WTC11 (cell line): ENCODE data around the gene CTTNBP2NL. TPM values are rescaled to one million over a fixed set of nuclear protein-coding genes. Genes with fewer than 3 reads are reported as not detected.

Experiments used
- ATAC-seq: fragments of 200-7000 bp; cut with Tn5 transposase; 2 replicates; pipeline ENCODE4 v1.10.0; 2021; ENCODE audit warnings: mild to moderate bottlenecking, moderate library complexity
- CTCF ChIA-PET: fragments of 300-600 bp; sonication (Branson Sonifier 250); formaldehyde crosslinking; loops from one replicate; lab custom pipeline; 2021; ENCODE audit warnings: antibody characterized with exemption; lab: Charles Lee
- POLR2A ChIA-PET: fragments of 350-600 bp; sonication (Branson Sonifier 250); formaldehyde crosslinking; loops from one replicate; lab custom pipeline; 2021; ENCODE audit warnings: antibody characterized with exemption; lab: Charles Lee
- DNase-seq: peaks from one replicate; pipeline ENCODE4 v3.0.0; 2021; ENCODE audit warnings: low spot score
- H3K27ac Mint-ChIP-seq: 2 replicates; pipeline ENCODE4 v1.8.0; 2021; ENCODE audit warnings: mixed read lengths
- H3K27me3 Mint-ChIP-seq: 2 replicates; pipeline ENCODE4 v1.8.0; 2021; ENCODE audit warnings: low read depth, mild to moderate bottlenecking, moderate library complexity, mixed read lengths
- H3K36me3 Mint-ChIP-seq: 2 replicates; pipeline ENCODE4 v1.8.0; 2021; ENCODE audit warnings: mixed read lengths
- H3K4me1 Mint-ChIP-seq: 2 replicates; pipeline ENCODE4 v1.8.0; 2022; ENCODE audit warnings: mixed read lengths
- H3K4me3 Mint-ChIP-seq: 2 replicates; pipeline ENCODE4 v1.8.0; 2021; ENCODE audit warnings: mild to moderate bottlenecking, moderate library complexity, mixed read lengths
- H3K9me3 Mint-ChIP-seq: 2 replicates; pipeline ENCODE4 v1.8.0; 2021; ENCODE audit warnings: mixed read lengths
- CREB1 ChIP-seq: sonication (generic); formaldehyde crosslinking; IDR thresholded peaks from 2 replicates; pipeline ENCODE4 v1.8.0; 2023; ENCODE audit warnings: mild to moderate bottlenecking, missing genetic modification reagents
- FOXK1 ChIP-seq: sonication (generic); formaldehyde crosslinking; IDR thresholded peaks from 2 replicates; pipeline ENCODE4 v1.8.0; 2022; ENCODE audit warnings: mild to moderate bottlenecking, moderate library complexity, missing genetic modification reagents
- GRHL2 ChIP-seq: fragments of 250-450 bp; sonication (Bioruptor Pico); IDR thresholded peaks from 2 replicates; pipeline ENCODE4 v1.8.0; 2022; ENCODE audit warnings: mild to moderate bottlenecking, moderate library complexity; ENCODE audit not compliant: insufficient replicate concordance, severe bottlenecking
- JAZF1 ChIP-seq: fragments of 250-450 bp; sonication (Bioruptor Pico); IDR thresholded peaks from 2 replicates; pipeline ENCODE4 v1.9.0; 2021; ENCODE audit warnings: moderate library complexity, mild to moderate bottlenecking, inconsistent platforms
- SMAD3 ChIP-seq: sonication (generic); formaldehyde crosslinking; IDR thresholded peaks from 2 replicates; pipeline ENCODE4 v1.8.0; 2022; ENCODE audit warnings: missing genetic modification reagents, mild to moderate bottlenecking, borderline replicate concordance
- SOX15 ChIP-seq: fragments of 250-450 bp; sonication (Bioruptor Pico); IDR thresholded peaks from 2 replicates; pipeline ENCODE4 v1.9.0; 2021; ENCODE audit warnings: mild to moderate bottlenecking
- TCF7 ChIP-seq: sonication (generic); formaldehyde crosslinking; IDR thresholded peaks from 2 replicates; pipeline ENCODE4 v1.8.0; 2022; ENCODE audit warnings: mild to moderate bottlenecking, low read depth, missing genetic modification reagents, moderate library complexity
- TEAD1 ChIP-seq: sonication (generic); formaldehyde crosslinking; IDR thresholded peaks from 2 replicates; pipeline ENCODE4 v1.8.0; 2022; ENCODE audit warnings: mild to moderate bottlenecking, missing genetic modification reagents
- ZBTB21 ChIP-seq: sonication (generic); formaldehyde crosslinking; IDR thresholded peaks from 2 replicates; pipeline ENCODE4 v1.8.1; 2023; ENCODE audit warnings: mild to moderate bottlenecking, missing genetic modification reagents, borderline replicate concordance
- ZNF121 ChIP-seq: sonication (generic); formaldehyde crosslinking; IDR thresholded peaks from 2 replicates; pipeline ENCODE4 v1.8.0; 2023; ENCODE audit warnings: missing genetic modification reagents
- ZNF219 ChIP-seq: sonication (generic); formaldehyde crosslinking; IDR thresholded peaks from 2 replicates; pipeline ENCODE4 v1.8.0; 2023; ENCODE audit warnings: missing genetic modification reagents, mild to moderate bottlenecking, borderline replicate concordance
- total RNA-seq: library from RNA; stranded (reverse); gene quantifications from 3 replicates; pipeline ENCODE4 v1.2.3, GENCODE V29; 2021
- TF ChIP-seq, protein P1 (sequence below): sonication (generic); formaldehyde crosslinking; IDR thresholded peaks from 2 replicates; pipeline ENCODE4 v1.8.1; 2023; ENCODE audit warnings: mild to moderate bottlenecking, missing genetic modification reagents, borderline replicate concordance
- TF ChIP-seq, protein P2 (sequence below): fragments of 250-450 bp; sonication (Bioruptor Pico); IDR thresholded peaks from 2 replicates; pipeline ENCODE4 v1.9.0; 2021; ENCODE audit warnings: moderate library complexity, mild to moderate bottlenecking, inconsistent platforms, borderline replicate concordance
- TF ChIP-seq, protein P3 (sequence below): sonication (generic); formaldehyde crosslinking; IDR thresholded peaks from 2 replicates; pipeline ENCODE4 v1.8.1; 2022; ENCODE audit warnings: missing genetic modification reagents, borderline replicate concordance

CTTNBP2NL gene
- total RNA-seq, 1 experiment from 2014 or later, result 32.8 TPM

DNA sequence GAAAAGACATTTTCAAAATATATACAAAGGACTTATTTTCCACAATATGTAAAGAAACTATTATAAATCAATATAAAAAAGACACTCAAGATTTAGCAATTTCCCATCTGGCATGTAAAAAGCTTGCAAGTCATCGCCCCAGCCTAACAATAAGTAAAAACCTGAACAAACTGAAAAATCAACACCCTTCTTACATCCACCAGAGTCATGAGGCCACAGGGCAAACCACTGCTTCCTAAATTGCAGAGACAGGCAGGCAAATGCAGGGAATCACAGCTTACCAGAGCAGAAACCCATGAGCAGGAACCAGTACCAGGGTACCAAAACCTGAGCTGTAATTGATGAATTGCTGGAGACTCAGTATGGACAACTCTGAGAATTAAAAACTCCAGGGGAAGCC is 96.1 kb downstream of the CTTNBP2NL start:
- Mint-ChIP-seq H3K4me3 (no peak overlapping the region), H3K36me3 (no peaks in the 10 kb centered on the region), H3K27me3 (peaks cover 34% of the 10 kb centered on the region), H3K4me1 (no peaks in the 10 kb centered on the region; the same call in 1 of the 2 replicates), H3K9me3 (no peaks in the 10 kb centered on the region), H3K27ac (no peak overlapping the region)
- ATAC-seq, result no peak
- DNase-seq, result no peak
- TF ChIP-seq JAZF1 (CRISPR knock-in tag), result no peak
- TF ChIP-seq, protein P1, sequence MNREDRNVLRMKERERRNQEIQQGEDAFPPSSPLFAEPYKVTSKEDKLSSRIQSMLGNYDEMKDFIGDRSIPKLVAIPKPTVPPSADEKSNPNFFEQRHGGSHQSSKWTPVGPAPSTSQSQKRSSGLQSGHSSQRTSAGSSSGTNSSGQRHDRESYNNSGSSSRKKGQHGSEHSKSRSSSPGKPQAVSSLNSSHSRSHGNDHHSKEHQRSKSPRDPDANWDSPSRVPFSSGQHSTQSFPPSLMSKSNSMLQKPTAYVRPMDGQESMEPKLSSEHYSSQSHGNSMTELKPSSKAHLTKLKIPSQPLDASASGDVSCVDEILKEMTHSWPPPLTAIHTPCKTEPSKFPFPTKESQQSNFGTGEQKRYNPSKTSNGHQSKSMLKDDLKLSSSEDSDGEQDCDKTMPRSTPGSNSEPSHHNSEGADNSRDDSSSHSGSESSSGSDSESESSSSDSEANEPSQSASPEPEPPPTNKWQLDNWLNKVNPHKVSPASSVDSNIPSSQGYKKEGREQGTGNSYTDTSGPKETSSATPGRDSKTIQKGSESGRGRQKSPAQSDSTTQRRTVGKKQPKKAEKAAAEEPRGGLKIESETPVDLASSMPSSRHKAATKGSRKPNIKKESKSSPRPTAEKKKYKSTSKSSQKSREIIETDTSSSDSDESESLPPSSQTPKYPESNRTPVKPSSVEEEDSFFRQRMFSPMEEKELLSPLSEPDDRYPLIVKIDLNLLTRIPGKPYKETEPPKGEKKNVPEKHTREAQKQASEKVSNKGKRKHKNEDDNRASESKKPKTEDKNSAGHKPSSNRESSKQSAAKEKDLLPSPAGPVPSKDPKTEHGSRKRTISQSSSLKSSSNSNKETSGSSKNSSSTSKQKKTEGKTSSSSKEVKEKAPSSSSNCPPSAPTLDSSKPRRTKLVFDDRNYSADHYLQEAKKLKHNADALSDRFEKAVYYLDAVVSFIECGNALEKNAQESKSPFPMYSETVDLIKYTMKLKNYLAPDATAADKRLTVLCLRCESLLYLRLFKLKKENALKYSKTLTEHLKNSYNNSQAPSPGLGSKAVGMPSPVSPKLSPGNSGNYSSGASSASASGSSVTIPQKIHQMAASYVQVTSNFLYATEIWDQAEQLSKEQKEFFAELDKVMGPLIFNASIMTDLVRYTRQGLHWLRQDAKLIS (CRISPR knock-in tag), result no peak
- no peak for TF ChIP-seq GRHL2
- TF ChIP-seq TCF7 (CRISPR knock-in tag), result no peak
- POLR2A ChIA-PET, result no interaction called here
- CTCF ChIA-PET, result no interaction called here

DNA sequence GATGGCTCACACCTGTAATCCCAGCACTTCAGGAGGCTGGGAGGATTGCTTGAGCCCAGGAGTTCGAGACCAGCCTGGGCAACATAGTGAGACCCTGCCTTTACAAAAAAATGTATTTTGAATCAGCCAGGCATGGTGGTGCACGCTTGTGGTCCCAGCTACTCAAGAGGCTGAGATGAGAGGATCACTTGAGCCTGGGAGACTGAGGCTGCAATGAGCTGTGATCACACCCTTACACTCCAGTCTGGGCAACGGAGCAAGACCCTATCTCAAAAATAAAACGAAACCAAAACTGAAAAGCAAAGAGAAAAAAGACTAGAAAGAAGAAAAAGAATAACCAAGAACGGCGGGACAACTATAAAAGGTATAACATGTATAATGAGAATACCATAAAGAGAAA is 97.3 kb downstream of the CTTNBP2NL start:
- H3K36me3 Mint-ChIP-seq, result no peaks in the 10 kb centered on the region
- TF ChIP-seq ZNF121 (CRISPR knock-in tag) (peak; percentile 72; the same call in 1 of the 2 replicates), CREB1 (CRISPR knock-in tag) (no peak)
- H3K27ac Mint-ChIP-seq, result no peak overlapping the region
- ChIA-PET POLR2A (no interaction called here), CTCF (no interaction called here)
- no peaks in the 10 kb centered on the region for H3K9me3 Mint-ChIP-seq
- H3K4me1 Mint-ChIP-seq, result no peaks in the 10 kb centered on the region; the same call in 1 of the 2 replicates
- no peak overlapping the region for H3K4me3 Mint-ChIP-seq
- ATAC-seq (no peak), DNase-seq (no peak)
- peaks cover 42% of the 10 kb centered on the region for H3K27me3 Mint-ChIP-seq

DNA sequence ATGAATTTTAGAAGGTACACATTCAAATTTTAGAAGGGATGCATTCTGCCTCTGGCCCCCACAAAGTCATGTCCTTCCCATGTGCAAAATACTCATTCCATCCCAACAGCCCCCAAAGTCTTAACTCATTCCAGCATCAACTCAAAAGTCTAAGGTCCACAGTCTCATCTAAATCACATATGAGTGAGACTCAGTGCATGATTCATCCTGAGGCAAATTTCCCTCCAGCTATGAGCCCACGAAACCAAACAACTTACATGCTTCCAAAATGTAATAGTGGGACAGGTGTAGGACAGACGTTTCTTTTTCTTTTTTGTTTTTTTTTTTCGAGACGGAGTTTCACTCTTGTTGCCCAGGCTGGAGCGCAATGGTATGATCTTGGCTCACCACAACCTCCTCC is 100.3 kb downstream of the CTTNBP2NL start:
- Mint-ChIP-seq H3K36me3 (no peaks in the 10 kb centered on the region), H3K27ac (no peak overlapping the region), H3K27me3 (peaks cover 65% of the 10 kb centered on the region), H3K4me3 (no peak overlapping the region), H3K4me1 (no peaks in the 10 kb centered on the region), H3K9me3 (no peaks in the 10 kb centered on the region)
- CTCF ChIA-PET, result no interaction called here
- POLR2A ChIA-PET, result interaction anchor here (0.6 kb wide), 1 partner anchor 65 kb away, joined by 6 read pairs; no protein-coding TSS in a partner anchor
- DNase-seq (no peak), ATAC-seq (no peak)
- TF ChIP-seq, protein P2, sequence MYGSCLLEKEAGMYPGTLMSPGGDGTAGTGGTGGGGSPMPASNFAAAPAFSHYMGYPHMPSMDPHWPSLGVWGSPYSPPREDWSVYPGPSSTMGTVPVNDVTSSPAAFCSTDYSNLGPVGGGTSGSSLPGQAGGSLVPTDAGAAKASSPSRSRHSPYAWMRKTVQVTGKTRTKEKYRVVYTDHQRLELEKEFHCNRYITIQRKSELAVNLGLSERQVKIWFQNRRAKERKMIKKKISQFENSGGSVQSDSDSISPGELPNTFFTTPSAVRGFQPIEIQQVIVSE (CRISPR knock-in tag), result no peak
- TF ChIP-seq, protein P3, sequence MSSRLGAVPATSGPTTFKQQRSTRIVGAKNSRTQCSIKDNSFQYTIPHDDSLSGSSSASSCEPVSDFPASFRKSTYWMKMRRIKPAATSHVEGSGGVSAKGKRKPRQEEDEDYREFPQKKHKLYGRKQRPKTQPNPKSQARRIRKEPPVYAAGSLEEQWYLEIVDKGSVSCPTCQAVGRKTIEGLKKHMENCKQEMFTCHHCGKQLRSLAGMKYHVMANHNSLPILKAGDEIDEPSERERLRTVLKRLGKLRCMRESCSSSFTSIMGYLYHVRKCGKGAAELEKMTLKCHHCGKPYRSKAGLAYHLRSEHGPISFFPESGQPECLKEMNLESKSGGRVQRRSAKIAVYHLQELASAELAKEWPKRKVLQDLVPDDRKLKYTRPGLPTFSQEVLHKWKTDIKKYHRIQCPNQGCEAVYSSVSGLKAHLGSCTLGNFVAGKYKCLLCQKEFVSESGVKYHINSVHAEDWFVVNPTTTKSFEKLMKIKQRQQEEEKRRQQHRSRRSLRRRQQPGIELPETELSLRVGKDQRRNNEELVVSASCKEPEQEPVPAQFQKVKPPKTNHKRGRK, result no peak
- TF ChIP-seq SMAD3 (CRISPR knock-in tag) (no peak), SOX15 (CRISPR knock-in tag) (no peak), FOXK1 (CRISPR knock-in tag) (no peak), JAZF1 (CRISPR knock-in tag) (no peak), TEAD1 (CRISPR knock-in tag) (no peak), ZBTB21 (CRISPR knock-in tag) (no peak), ZNF219 (CRISPR knock-in tag) (no peak)
